Hindlimb muscle (tissue), 1 donor: Measurements from ENCODE around the gene DYNC1LI1. TPM values are rescaled to one million over a fixed set of nuclear protein-coding genes. Genes with fewer than 3 reads are reported as not detected.
"Not testable (repeated sequence)": the region's sequence is repeated elsewhere in the genome, so short reads cannot be mapped to it uniquely, and the experiment has no call there.

Experiments
- DNase-seq: peaks from one replicate; pipeline ENCODE4 v3.0.0-alpha.2; 2013
- polyA plus RNA-seq: library from polyadenylated mRNA; unstranded; fragments of 120-200 nt; gene quantifications from one replicate; pipeline ENCODE4 v1.2.1, GENCODE V29; 2013; ENCODE audit not compliant: insufficient read length

The DYNC1LI1 gene
- polyA plus RNA-seq, 1 donor, result 32.7 TPM

DNA sequence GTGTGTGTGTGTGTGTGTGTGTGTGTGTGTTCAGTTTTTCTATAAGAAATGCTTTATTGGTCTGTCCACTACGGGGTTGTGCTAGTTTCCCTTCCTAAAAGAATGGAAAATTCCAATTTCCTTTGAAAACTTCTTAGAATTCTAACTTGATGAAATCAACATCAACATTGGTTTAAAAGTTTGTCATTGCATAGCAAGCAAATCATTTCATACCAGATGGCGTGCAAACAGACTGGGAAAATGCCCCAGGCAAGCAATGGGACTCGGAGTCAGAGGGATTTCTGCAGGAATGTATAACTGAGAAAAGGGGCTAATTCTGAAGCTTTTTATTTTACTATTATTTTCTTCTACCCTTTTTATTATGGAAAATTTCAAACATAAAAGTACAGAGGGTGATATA is 13.1 kb upstream of the DYNC1LI1 start:
- no peak for DNase-seq

GRCh38 chr3:32578669-32579068 is 8.0 kb upstream of the DYNC1LI1 start:
- not testable (repeated sequence) for DNase-seq

- peak; percentile 26 for DNase-seq
Observed at GRCh38 chr3:32577581-32578556, 7.2 kb upstream of the DYNC1LI1 start.

GRCh38 chr3:32577174-32577573 is 6.5 kb upstream of the DYNC1LI1 start:
- no peak for DNase-seq

- DNase-seq, result no peak
Observed at GRCh38 chr3:32575451-32576113, 4.9 kb upstream of the DYNC1LI1 start.

- DNase-seq, result no peak
Observed at GRCh38 chr3:32571192-32571485, 481 bp upstream of the DYNC1LI1 start.

DNA sequence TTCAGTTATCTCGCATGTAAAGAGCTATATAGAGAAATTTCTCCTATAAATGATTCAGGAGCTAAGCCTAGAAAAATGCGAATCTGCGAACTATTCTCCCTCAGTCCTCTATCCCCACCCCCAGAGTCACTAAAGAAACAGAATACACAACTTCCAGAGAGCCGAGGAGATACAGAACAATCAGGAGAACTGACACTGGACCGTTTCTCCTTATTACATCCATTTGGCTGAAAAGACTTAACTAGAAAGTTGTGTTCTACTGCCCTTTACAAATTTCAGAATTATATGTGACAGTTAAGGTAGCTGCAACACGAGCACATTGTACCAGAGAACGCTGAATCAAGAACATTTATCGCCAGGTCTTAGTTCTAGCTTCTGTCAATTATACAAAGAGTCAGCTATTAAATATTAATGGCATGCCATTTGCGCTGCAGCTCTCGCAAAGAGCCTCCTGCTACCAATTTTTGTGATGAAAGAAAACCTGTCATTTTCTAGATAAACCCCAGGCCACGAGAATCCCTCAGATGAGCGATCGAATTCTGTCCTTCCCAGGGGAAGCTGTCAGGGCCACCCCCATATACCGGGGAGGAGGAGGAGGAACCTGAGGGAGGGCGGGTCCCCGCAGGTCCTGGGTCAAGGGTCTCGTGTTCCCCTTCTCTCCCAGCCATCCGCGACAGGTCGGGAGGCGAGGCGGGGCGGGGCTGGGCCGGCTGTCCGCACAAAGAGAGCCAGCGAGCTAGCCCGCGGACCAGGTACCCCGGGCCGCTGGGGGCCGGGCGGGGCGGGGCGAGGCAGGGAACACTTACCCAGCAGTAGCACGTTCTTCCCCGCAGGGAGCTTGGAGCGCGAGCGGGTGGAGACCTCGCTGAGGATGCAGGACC is 878 bp downstream of the DYNC1LI1 start:
- peak; percentile 15 for DNase-seq

- no peak for DNase-seq
Observed at GRCh38 chr3:32568953-32569352, 1.7 kb downstream of the DYNC1LI1 start.

DNA sequence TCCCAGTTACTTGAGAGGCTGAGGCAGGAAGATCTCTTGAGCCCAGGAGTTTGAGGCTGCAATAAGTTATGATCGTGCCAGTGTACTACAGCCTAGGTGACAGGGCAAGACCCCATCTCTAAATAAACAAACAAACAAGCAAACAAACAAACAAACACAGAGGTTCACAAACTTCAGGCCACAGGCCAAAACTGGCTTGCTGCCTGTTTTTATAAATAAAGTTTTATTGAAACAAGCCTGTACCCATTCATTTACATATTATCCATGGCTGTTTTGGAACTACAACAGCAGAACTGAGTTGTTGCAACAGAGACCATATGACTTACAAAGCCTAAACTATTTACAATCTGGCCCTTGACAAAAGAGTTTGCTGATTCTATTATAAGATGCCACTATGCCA is 6.5 kb downstream of the DYNC1LI1 start:
- no peak for DNase-seq

GRCh38 chr3:32562640-32563039 is 8.0 kb downstream of the DYNC1LI1 start:
- DNase-seq, result no peak

DNA sequence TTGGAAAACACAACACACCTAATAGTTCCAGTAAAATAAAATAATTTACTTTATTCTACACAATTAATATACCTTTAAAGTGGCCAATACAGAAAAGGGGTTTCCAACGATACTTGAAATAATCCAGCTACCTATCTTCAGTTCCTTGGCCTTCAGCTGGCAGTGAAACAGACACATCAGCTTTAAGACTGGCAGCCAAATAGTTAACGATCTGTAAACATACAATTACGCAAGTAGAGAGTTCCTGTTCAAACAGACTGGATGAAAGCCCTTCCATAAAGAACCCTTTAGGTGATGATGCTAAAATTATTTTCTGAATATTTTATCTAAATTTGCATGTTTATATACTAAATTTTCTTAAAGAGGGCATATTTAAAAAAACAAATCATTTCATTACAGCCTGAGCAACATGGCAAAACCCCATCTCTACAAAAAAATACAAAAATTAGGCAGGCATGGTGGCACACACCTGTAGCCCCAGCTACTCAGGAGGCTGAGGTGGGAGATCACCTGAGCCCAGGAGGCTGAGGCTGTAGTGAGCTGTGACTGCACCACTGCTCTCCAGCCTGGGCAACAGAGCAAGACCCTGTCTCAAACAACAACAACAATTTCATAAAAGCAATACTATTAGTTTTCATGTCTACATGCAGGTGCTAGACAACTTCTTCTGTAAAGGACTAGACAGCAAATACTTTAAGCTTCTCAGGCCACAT is 12.9 kb downstream of the DYNC1LI1 start:
- DNase-seq, result no peak

DNA sequence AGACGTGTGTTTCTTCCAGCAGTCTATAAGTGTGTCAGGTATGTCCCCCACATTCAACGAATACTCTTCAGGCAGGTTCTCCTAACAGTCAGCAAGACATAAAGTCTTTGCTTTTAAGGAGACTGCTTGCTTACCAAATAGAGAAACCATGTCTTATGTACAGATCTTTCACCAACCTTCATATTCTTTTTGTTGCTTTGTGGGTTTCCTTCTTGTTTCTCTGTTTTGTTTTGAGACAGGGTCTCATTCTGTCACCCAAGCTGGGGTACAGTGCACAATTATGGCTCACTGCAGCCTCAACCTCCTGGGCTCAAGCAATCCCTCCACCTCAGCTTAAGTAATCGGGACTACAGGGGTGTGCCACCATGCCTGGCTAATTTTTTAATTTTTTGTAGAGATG is 14.3 kb downstream of the DYNC1LI1 start:
- no peak for DNase-seq

GRCh38 chr3:32553973-32554372 is 16.7 kb downstream of the DYNC1LI1 start:
- no peak for DNase-seq

- DNase-seq, result no peak
Observed at GRCh38 chr3:32553459-32553858, 17.2 kb downstream of the DYNC1LI1 start.

DNA sequence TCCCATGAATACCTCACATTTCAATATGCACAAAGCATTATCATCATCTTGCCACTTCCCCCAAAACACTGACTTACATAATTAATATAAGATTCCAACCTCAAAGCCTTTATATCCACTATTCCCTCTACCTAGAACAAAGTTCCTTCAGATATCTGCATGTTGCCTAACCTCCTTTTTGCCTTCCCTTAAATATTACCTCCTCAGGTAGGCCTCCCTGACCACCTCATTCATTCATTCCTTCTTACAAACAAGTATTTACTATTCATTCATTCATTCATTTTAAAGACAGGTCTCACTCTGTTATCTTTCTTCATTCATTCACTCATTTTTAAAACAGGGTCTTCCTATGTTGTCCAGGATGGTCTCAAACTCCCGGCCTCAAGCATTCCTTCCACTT is 18.6 kb downstream of the DYNC1LI1 start:
- DNase-seq, result no peak

DNA sequence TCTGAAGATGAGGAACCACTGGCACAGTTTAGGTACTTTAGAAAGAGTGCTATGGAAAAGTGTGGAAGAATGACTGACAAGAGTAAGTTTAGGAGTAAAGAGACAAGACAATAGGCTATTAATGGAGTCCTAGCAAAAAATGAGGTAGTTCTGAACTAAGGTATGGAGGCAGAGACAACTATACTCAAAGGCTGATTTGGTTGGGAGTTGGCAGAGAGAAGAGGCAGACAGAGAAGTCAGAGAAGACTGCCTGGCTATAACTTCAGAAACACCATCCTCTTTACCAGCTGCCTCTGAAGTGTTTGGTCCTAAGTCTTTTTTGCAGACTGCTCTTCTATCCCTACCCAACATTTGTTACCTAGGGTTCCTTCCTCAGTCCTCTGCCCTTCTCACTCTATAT is 19.2 kb downstream of the DYNC1LI1 start:
- no peak for DNase-seq

- DNase-seq, result no peak
Observed at GRCh38 chr3:32551087-32551486, 19.6 kb downstream of the DYNC1LI1 start.

DNA sequence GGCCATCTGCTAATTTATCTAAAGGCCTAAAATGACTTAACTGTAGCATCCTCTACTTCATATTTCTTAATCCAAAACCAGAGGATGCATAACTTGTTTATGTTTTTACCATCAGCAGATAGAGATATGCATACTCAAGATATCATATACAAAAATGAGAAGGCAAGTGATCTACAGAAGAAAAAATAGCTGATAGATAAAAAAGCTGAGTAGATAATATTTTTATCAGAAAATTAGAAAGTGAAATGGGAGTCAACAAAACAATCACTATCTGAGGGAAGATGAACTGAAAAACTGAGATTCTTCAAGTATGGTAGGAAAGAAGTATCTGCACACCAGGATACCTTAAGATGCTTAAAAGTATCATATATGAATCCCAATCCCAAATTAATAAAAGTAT is 25.4 kb downstream of the DYNC1LI1 start:
- DNase-seq, result no peak

GRCh38 chr3:32544894-32545293 is 25.8 kb downstream of the DYNC1LI1 start:
- DNase-seq, result no peak

DNA sequence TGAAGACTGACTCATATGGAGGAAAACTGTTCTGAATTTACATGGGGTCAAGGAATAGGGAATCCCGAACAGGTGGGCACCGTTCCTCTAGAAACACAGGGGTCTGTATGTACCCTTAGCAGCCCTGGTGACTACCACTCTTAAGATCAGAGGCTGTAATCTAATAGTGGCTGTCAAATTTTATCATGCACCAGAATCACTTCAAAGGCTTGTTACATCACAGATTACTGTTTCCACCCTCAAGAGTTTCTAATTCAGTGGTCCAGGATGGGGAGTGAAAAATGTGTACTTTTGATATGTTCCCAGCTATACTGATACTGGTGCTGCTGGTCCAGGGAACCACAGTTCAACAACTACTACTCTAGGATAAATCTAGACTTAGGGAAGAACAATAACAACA is 27.9 kb downstream of the DYNC1LI1 start:
- no peak for DNase-seq

GRCh38 chr3:32540899-32541298 is 29.8 kb downstream of the DYNC1LI1 start:
- DNase-seq, result no peak

DNA sequence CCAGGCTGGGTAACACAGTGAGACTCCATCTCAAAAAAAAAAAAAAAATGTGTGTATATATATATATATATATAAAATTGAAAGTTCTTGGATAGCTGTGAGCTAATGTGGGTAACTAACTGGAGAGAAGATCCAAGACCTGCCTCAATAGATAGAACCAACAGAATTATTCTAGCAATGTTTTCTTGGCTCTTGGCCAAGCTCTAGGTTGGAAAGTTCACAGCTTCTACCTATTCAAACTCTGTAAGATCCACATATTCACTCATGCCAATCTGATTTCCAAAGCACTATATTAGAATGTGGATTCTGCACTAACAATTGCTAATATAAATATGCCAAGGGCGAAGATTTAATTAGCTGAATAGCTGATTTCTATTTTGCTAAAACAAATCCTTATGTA is 38.2 kb downstream of the DYNC1LI1 start:
- DNase-seq, result no peak
